ENCODE measurements around the gene BPIFB2. TPM values are rescaled to one million over a fixed set of nuclear protein-coding genes. Genes with fewer than 3 reads are reported as not detected.
A peak's percentile ranks its signal among the peaks of the same experiment; 100 is the strongest.

BPIFB2 gene
- total RNA-seq, 1 experiment from 2014 or later = 0.15 TPM

DNA sequence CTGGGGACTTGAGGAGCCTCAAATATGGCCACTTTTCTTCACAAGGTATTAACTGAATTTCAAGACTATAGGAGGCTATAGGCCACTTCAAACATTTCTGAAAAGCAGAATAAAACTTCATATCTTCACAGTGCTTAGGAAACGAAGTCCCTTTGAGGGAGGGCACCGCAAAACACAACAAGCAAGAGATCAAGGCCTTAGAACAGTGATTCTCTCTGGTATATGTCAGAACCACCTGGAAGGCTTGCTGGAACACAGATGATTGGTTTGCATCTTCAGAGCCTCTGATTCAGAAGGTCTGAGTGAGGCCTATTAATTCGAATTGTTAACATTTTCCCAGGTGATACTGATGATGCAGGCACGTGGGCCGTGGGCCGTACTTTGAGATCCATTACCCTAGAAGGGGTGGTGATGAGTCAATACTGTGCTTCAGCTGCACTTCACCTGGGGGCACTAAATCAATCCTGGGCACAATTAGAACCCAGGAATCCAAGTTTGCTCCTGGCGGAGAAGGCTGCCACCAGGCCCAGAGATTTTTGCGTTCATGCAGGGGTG is 13.9 kb upstream of the BPIFB2 start:
- H3K9ac ChIP-seq (ENCODE audit: low read length) = no peak overlapping the region
- H3K36me3 ChIP-seq (ENCODE audit: control insufficient read depth in 1 of 2, insufficient read depth in 2 of 2, low read length in 2 of 2) = no peaks in the 10 kb centered on the region
- intact Hi-C loops (cut with micrococcal nuclease) = no loop called here
- H2AFZ ChIP-seq (ENCODE audit: low read depth, low read length, poor library complexity, severe bottlenecking) = no peak overlapping the region
- no peaks in the 10 kb centered on the region for H3K79me2 ChIP-seq (ENCODE audit: insufficient read depth, low read length)
- ChIA-PET RAD21 (ENCODE audit: low non-redundant PET in 1 of 2, low total read pairs in 2 of 2, uncharacterized antibody in 2 of 2, unreplicated experiment in 2 of 2) (no interaction called here), POLR2A (no interaction called here), CTCF (no interaction called here)
- no peaks in the 10 kb centered on the region for H3K9me2 ChIP-seq (ENCODE audit: insufficient read depth)
- no peaks in the 10 kb centered on the region for H3K27me3 ChIP-seq (ENCODE audit: insufficient read depth, low read length)
- DNase-seq (ENCODE audit: low read depth, low spot score) = no peak
- H3K27ac ChIP-seq (ENCODE audit: low read depth, low read length) = no peak overlapping the region
- H3K4me2 ChIP-seq (ENCODE audit: low read length) = no peak overlapping the region
- no TSS peak for BruUV-seq (replicated peaks)
- H4K20me1 ChIP-seq (ENCODE audit: insufficient read depth) = no peaks in the 10 kb centered on the region
- no peak for ATAC-seq
- H3K4me3 ChIP-seq (replicated peaks in 1 of 2; ENCODE audit: low read depth in 1 of 2, low read length in 2 of 2) = no peak overlapping the region
- TF ChIP-seq ELF1 (IDR thresholded peaks at IDR 0.05; ENCODE audit: borderline replicate concordance, low read depth) (no peak), FOSL1 (IDR thresholded peaks at IDR 0.05; ENCODE audit: low read depth) (no peak), YY1 (IDR thresholded peaks at IDR 0.05; ENCODE audit: extremely low read depth, insufficient replicate concordance, low read depth, low read length) (no peak), EZH2 (IDR thresholded peaks at IDR 0.05) (no peak), ZFX (IDR thresholded peaks at IDR 0.05) (no peak), SIN3A (IDR thresholded peaks at IDR 0.05; ENCODE audit: low read depth) (no peak), SRF (IDR thresholded peaks at IDR 0.05; ENCODE audit: low read depth) (no peak)
- peaks cover 0 to 3% of the 10 kb centered on the region in 2 experiments; a peak in 1 of 4 replicates for H3K9me3 ChIP-seq (ENCODE audit: control insufficient read depth in 1 of 2, insufficient read depth in 1 of 2, low read depth in 1 of 2, low read length in 2 of 2)
- no peaks in the 10 kb centered on the region for H3K4me1 ChIP-seq (ENCODE audit: control insufficient read depth in 1 of 2, insufficient read depth in 2 of 2, low read length in 2 of 2)

DNA sequence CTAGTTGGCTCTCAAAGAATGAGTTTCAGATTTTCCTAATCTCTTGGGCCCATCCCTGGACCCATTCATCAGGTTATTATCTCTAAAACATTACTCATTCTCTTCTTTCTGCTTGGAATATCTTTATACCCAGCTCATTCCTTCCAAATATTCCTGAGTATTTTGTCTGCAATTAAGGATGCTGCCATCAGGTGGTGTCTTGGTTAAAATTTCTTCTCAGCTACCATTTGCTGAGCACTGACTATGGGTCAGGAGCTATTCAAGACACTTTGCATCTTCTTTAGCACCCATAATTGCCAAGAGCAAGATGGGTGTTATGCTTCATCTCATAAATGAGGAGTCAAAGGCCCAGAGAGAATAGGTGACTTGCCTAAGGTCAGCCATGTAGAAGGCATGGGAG is 11.7 kb upstream of the BPIFB2 start:
- Histone ChIP-seq H3K9me3 (ENCODE audit: control insufficient read depth in 1 of 2, insufficient read depth in 1 of 2, low read depth in 1 of 2, low read length in 2 of 2) (peaks cover 0 to 3% of the 10 kb centered on the region in 2 experiments; a peak in 1 of 4 replicates), H3K4me3 (replicated peaks in 1 of 2; ENCODE audit: low read depth in 1 of 2, low read length in 2 of 2) (no peak overlapping the region), H2AFZ (ENCODE audit: low read depth, low read length, poor library complexity, severe bottlenecking) (no peak overlapping the region), H3K79me2 (ENCODE audit: insufficient read depth, low read length) (no peaks in the 10 kb centered on the region), H3K9me2 (ENCODE audit: insufficient read depth) (no peaks in the 10 kb centered on the region), H3K27ac (ENCODE audit: low read depth, low read length) (no peak overlapping the region), H3K9ac (ENCODE audit: low read length) (no peak overlapping the region), H3K4me1 (ENCODE audit: control insufficient read depth in 1 of 2, insufficient read depth in 2 of 2, low read length in 2 of 2) (no peaks in the 10 kb centered on the region; a peak in 1 of 4 replicates), H3K4me2 (ENCODE audit: low read length) (no peak overlapping the region), H3K36me3 (ENCODE audit: control insufficient read depth in 1 of 2, insufficient read depth in 2 of 2, low read length in 2 of 2) (no peaks in the 10 kb centered on the region), H4K20me1 (ENCODE audit: insufficient read depth) (no peaks in the 10 kb centered on the region), H3K27me3 (ENCODE audit: insufficient read depth, low read length) (no peaks in the 10 kb centered on the region)
- ChIA-PET CTCF (interaction anchor here (1.6 kb wide), 1 partner anchor 9 kb away, joined by 5 read pairs; the partner anchor contains the start of gene SUN5), POLR2A (no interaction called here), RAD21 (ENCODE audit: low non-redundant PET in 1 of 2, low total read pairs in 2 of 2, uncharacterized antibody in 2 of 2, unreplicated experiment in 2 of 2) (no interaction called here)
- intact Hi-C loops (cut with micrococcal nuclease) = no loop called here
- ATAC-seq (no peak), DNase-seq (ENCODE audit: low read depth, low spot score) (no peak)
- TF ChIP-seq EZH2phosphoT487 (IDR thresholded peaks at IDR 0.05; ENCODE audit: borderline replicate concordance) = no peak
- no peak for TF ChIP-seq EZH2 (IDR thresholded peaks at IDR 0.05)
- TF ChIP-seq POLR2AphosphoS5 (IDR thresholded peaks at IDR 0.05; ENCODE audit: low read depth, low read length) = no peak
- TF ChIP-seq ELF1 (IDR thresholded peaks at IDR 0.05; ENCODE audit: borderline replicate concordance, low read depth) = no peak
- TF ChIP-seq ZFX (IDR thresholded peaks at IDR 0.05) = no peak
- no peak for TF ChIP-seq TCF7L2 (IDR thresholded peaks at IDR 0.05; ENCODE audit: borderline replicate concordance, extremely low read depth, insufficient read depth, insufficient read length)
- peak; percentile 17; the same call in 1 of the 2 replicates for TF ChIP-seq RAD21 (IDR thresholded peaks at IDR 0.05; ENCODE audit: low read depth)
- no peak for TF ChIP-seq SP1 (IDR thresholded peaks at IDR 0.05; ENCODE audit: low read depth)
- no peak for TF ChIP-seq FOSL1 (IDR thresholded peaks at IDR 0.05; ENCODE audit: low read depth)
- TF ChIP-seq CBX3 (IDR thresholded peaks at IDR 0.05; ENCODE audit: low read depth) = no peak
- TF ChIP-seq CTCF (IDR thresholded peaks at IDR 0.05 in 2 of 3, conservative IDR thresholded peaks at IDR 0.05 in 1 of 3; ENCODE audit: borderline replicate concordance in 1 of 3, insufficient read depth in 1 of 3, low read depth in 2 of 3, low read length in 2 of 3) = peak in 2 of 3 experiments; percentile 3 to 50; a peak in 2 of 6 replicates
- no TSS peak for BruUV-seq (replicated peaks)

All from HCT116 (cell line).